Activated CD8-positive, alpha-beta memory T cell treated with anti-CD3 and anti-CD28 coated beads, Interleukin-2, amount 50 U/mL, for 1 hour (primary cell): ENCODE data around the gene RDH13.
"Not testable (repeated sequence)": the region's sequence is repeated elsewhere in the genome, so short reads cannot be mapped to it uniquely, and the experiment has no call there.

Experiments used
- DNase-seq: peaks from one replicate; pipeline ENCODE4 v3.0.0-alpha.2; 2020; ENCODE audit errors: extremely low read depth

RDH13 gene

DNA sequence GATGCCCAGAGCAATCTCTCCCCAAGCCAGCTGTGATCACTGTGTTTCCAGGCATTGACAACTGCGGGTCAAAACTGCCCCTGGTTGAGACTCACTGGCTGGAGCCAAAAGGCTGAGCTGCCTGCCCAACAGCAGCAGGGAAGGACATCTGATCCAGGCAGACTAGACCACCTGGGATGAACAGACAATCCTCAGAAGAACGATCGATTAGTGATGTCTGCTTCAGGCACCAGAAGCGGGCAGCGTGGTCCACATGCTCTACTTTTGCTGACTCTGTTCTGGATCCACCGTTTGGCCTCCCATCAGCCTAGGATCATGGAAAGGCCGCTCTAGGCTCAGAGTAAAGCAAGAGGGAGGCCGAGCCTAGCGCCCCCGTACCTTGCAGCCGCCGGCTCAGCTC lies 15.0 kb downstream of the RDH13 start:
- DNase-seq = no peak

DNA sequence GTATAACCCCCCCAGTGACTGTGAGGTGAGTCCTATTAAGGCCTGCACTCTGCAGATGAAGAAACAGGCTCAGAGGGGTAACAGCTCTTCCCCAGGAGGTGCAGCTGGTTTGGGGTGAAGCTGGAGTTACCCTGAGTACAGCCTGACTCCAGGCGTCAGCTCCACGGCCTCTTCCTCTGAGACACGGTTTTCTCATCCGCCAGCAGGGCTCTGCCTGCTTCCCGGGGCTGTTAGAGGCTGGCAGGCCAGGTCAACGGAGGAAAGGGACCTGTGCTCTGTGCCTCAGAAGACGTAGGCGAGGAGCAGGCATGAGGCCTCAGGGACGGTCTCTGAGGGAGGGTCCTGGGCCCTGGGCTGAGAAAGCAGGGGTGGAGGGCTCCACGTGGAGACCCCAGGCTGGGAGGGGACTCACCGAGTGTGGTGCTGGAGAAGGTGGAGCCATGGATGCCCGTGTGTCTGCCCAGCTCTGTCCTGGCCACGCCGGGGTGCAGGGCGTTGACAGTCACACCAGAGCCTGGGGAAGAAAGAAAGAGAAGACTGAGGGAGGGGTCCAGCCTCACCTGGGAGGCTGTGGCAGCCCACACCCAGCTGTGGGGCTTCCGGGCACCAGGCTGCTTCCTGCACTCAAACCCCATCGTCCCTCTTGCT lies 15.8 kb downstream of the RDH13 start:
- no peak for DNase-seq

DNA sequence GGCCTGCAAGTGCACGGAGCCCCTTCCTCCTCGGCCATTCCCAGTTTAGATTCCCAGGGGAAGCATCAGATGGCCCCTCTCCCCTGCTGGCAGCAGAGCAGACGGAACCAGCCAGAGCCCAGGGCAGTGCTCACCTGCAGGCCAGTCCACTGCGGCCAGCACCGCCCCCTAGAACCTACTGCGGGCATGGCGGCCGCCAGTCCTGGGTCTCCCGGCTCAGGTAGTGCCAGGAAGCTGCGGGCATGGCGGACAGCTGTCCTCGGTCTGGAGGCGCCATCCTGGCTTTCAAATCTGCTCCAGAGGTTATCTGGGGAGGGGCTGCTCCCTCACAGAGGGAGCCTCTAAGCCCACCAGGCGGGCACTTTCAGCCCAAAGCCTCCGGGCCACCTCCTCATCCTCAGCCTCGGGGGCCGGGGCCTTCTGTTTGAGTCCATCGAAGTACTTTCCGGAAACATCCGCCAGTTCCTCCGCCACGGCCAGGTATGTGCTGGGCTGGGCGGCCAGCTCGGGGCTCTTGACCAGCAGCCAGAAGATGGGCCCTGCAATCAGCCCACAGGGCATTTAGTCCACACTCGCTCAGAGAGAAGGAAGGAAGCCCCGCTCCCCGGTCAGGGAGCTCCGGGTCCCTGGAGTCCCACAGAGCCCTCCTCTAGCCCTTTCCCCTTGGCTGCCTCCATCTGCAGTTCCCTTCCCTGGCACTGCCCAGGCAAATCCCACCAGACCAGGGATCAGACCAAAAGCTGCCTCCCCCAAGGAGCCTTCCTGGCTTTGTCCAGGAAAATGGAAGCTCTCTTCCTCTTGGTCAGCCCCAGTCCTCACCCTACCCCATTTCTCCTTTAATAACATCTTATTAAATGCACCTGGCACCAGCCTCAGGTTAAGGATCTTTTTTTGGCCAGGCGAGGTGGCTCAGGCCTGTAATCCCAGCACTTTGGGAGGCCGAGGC lies 17.9 kb downstream of the RDH13 start:
- DNase-seq = no peak

DNA sequence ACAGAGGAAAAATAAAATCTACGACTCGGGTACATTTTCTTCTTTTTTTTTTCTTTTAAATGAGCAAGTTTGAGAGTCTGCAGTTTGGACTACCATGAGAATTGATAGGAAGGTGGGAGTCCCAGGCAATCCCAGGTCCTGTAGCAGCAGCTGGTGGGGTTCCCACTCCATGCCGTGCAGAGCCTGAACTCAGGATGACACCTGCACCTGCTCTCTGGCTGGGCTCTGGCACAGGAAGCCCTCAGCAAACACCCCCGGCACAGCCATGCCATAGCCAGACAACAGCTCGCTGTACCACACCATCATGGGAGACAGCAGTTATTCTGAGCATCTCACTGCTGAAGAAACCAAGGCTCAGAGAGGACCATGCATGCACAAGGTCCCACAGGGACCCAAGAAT lies 18.7 kb downstream of the RDH13 start:
- DNase-seq = no peak

DNA sequence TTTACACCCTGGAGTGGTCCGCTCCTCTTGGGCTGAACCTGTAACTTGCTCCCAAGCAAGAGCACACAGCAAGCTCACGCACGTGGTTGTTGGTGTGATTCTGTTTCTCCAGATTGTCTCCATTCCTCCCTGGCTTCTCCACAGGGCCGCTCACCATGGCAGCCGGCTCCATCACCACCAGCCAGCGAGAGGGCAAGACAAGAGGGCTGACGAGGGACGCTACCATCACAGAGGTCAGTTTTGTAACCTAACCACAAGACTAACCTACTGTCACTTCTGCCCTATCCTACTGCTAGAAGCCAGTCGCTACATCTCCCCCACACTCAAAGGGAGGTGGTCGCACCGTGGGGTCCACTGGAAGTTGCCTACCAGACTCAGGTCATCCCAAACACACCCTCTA lies 20.3 kb downstream of the RDH13 start:
- DNase-seq = no peak

DNA sequence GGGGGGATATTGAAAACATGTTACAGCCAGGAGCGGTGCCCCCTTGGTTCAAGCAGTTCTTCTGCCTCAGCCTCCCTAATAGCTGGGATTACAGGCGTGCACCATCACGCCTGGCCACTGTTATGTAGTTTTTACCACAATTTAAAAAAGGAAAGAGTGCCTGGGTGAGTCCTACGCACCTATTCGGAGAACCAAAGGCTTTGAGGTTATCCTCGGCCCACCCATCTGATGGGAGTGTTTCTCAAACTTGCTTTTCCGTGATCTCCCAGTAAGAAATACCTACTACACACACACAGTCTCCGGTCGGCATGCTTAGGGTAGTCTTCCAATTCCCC lies 20.6 kb downstream of the RDH13 start:
- DNase-seq = no peak

DNA sequence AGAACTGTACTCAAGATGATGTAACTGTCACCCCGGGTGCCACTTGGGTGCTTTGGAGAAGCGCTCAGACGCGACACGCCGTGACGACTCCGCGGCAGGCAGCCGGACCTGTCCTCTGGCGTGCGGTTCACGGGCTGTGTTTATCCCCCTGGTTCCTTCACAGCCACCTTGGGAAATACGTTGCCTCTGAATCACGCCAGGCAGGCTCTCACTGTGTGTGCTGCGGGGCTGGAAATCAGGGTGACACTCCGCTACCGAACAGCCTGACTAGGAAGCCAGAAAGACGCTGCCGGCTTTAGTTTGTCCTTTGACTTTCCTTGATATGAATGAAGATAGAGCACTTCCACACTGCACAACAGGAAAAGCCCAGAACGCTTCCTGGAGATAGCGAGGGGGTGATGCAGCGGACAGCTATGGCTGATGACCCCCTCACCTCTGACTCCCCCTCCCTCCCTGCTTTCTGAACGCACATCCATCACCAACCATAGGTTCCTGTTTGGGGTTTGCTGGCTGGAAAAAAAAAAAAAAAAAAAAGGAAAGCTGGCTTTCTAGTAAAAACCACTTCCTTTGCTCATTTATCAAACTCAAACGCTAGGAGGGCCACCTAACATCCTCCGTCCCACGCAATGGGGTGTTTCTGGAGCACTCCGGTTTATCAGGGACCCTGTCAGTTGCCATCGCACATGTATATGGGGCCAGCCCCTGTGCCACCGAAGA lies 21.2 kb downstream of the RDH13 start:
- no peak for DNase-seq

DNA sequence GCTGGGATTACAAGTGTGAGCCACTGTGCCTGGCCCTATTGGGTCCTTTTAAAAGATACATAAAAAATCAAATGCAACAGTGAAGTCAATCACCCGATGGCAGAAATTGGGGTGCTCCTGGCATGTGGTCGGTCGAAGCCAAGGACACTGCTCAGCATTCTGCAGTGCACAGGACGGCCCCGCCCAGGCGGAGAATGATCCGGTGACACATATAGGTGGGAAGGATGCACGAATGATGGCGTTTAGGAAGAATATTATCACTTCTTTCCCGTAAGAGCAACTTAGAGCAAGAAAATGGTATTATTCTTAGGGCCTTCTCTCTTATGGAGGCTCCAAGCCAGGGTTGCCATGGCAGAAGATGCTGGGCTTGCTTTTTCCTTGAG lies 21.7 kb downstream of the RDH13 start:
- DNase-seq = no peak

DNA sequence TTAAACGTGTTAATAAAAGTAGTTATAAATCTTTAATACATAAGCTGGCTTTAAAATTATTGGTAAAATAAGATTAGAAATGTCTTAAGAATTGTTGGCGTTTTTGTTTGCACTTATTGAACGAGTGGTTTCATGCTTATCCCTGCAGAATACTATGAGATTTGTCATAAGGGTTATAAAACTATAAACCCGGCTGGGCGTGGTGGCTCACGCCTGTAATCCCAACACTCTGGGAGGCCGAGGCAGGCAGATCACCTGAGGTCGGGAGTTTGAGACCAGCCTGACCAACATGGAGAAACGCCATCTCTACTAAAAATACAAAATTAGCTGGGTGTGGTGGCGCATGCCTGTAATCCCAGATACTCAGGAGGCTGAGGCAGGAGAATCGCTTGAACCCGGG lies 22.3 kb downstream of the RDH13 start:
- DNase-seq = not testable (repeated sequence)

DNA sequence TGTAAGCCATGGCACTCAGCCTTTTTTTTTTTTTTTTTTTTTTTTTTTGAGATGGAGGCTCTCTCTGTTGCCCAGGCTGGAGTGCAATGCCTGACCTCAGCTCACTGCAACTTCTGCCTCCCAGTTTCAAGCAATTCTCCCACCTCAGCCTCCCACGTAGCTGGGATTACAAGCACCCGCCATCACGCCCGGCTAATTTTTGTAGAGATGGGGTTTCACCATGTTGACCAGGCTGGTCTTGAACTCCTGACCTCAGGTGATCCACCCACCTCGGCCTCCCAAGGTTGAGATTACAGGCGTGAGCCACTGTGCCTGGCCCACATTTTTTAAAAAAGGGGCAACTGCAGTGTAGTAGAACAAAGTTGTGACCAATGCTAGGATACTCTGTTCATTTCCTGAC lies 25.3 kb downstream of the RDH13 start:
- not testable (repeated sequence) for DNase-seq

DNA sequence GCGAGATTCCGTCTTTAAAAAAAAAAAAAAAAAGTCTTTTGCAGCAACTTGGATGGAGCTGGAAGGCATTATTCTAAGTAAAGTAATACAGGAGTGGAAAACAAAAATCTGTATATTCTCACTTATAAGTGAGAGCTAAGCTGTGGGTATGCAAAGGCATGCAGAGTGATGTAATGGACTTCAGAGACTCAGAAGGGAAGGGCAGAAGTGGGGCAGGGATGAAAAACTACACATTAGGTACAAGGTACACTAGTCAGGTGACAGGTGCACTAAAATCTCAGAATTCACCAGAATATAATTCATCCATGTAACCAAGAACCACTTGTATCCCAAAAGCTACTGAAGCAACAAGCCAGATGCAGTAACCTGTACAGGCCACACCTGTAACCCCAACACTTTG lies 26.9 kb downstream of the RDH13 start:
- DNase-seq = no peak

DNA sequence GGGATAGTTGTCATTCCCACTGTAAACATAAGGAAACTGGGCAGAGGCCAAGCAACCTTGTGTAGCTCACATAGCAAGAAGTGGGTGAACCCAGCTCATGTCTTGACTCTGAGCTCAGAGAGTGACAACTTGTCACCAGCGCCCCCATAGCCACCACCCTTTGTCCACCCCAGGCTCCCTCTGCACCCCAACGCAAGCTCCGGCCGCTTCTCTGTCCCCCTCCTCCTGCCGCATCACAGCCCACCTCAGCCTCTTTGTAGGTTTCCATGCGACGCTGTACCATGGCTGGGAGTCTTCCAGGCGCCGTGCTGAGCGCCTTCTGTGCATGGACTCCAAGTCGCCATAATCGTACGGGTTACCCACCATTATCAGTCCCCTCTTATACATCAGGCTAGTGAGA lies 28.2 kb downstream of the RDH13 start:
- no peak for DNase-seq

DNA sequence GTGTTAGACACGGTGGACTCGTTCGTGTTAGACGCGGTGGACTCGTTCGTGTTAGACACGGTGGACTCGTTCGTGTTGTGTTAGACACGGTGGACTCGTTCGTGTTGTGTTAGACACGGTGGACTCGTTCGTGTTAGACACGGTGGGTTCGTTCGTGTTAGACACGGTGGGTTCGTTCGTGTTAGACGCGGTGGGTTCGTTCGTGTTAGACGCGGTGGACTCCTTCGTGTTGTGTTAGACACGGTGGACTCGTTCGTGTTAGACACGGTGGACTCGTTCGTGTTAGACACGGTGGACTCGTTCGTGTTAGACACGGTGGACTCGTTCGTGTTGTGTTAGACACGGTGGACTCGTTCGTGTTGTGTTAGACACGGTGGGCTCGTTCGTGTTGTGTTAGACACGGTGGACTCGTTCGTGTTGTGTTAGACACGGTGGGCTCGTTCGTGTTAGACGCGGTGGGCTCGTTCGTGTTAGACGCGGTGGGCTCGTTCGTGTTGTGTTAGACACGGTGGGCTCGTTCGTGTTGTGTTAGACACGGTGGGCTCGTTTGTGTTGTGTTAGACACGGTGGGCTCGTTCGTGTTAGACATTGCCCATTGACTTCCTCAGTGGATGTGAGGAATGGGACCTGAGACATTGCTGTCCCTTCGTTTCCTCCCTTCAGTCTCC lies 29.8 kb downstream of the RDH13 start:
- not testable (repeated sequence) for DNase-seq

DNA sequence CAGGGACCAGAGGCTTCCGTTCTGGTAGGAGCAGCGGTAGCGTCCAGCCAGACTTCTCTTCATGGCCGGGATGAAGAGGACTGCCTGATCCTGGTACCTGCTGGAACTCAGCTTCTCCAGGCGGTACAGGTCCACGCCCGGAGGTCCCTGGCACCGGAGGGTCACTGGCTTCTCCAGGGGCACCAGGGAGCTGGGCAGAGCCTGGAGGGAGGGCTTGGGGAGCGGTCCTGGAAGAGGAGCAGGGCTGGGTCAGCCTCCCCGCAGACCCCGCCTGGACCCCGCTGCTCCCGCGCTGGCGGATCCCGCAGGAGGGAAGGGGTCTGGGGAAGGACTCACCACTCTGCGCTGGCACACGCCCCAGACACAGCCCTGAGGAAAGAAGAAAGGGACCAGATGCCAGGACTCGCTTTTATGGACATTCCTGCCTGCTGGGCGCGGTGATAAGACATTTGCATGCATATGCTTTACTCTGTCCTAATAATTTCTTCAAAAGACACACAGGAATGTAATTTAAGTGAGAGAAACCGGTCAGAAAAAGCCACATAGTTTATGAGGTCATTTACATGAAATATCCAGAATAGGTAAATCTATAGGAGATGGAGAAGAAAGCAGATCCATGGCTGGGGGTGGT lies 30.7 kb downstream of the RDH13 start:
- DNase-seq = no peak

DNA sequence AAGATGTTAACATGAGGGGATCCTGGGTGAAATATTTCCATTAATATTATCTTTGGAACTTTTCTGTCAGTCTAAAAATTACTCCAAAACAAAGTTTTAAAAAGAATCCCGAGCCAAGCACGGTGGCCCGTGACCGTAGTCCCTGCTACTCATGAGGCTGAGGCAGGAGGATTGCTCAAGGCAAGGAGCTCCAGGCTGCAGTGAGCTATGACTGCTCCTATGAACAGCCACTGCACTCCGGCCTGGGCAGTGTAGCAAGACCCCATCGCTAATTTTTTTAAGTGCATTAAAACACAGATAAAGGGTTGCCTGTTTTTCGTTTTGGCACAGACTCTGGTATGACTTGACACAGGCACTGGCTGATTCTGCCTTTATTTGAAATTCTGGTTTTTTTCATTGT lies 31.8 kb downstream of the RDH13 start:
- no peak for DNase-seq

DNA sequence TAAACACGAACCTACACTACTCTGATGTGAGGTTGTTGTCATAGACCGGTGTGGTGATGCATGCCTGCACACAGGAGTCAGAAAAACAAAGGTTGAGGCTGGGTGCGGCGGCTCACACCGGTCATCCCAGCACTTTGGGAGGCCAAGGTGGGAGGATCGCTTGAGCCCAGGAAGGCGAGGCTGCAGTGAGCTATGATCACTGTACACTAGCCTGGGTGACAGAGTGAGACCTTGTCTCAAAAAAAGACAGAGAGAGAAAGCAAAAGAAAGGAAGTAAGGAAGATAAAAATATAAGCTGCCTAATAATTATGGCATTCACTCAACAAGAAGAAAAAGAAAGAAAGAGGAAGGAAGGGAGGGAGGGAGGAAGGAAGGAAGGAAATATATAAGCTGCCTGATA lies 34.2 kb downstream of the RDH13 start:
- no peak for DNase-seq

DNA sequence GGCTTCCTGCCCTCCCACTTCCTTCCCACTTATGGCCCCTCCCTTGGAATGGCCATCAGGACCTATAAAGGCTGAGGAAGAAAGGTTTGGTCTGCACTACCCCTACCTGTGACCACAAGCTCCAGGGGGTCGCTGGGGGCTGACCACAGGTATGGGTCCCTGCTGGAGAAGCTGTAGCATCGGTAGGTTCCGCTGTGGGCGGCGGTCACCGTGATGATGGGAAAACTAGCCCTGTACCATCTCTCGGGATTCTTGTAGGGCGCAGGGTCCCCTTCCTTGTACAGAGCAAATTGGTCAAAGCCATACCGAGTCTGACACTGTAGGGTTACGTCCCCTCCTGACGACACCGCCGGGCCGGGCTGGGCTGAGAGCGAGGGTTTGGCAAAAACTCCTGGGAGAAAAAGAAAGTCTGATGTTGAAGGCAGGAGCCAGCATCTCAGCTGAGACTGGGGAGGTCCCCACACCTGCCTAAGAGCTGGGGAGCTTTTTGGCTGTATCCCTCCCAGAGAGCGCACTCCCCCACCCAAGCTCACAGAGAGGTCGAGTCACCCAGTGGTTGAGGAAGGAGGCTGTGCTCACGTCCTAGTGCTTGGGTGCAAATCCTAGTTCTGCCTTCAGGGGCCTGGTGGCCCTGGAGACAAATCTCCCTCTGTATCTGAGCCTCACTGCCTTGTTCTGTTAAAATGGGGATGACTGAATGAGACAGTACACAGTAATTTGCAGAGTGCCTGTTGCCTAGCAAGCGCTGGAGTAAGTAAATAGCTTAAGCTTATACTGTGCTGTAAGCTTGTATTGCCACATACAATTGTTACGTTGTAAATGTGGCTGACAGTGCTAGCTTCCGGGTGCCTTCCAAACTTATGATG lies 35.2 kb downstream of the RDH13 start:
- no peak for DNase-seq

DNA sequence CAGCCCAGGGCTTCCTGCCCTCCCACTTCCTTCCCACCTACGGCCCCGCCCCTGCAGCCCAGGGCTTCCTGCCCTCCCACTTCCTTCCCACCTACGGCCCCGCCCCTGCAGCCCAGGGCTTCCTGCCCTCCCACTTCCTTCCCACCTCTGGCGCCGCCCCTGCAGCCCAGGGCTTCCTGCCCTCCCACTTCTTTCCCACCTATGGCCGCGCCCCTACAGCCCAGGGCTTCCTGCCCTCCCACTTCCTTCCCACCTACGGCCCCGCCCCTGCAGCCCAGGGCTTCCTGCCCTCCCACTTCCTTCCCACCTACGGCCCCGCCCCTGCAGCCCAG lies 35.8 kb downstream of the RDH13 start:
- not testable (repeated sequence) for DNase-seq

DNA sequence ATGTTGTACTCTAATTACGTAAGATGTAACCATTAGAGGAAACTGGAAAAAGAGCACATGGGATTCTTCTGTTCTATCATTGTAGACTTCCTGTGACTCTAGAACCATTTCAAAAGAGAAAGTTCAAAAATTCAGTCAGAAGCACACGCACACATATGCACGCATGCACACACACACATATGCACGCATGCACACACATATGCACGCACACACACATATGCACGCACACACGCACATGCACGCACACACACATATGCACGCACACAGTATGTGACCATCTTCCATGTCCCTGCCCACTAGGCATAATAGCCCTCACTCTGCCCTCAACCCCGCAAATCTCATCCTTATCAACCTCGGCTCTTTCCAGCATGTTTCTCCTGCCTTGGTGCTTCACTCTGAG lies 38.8 kb downstream of the RDH13 start:
- DNase-seq = no peak

DNA sequence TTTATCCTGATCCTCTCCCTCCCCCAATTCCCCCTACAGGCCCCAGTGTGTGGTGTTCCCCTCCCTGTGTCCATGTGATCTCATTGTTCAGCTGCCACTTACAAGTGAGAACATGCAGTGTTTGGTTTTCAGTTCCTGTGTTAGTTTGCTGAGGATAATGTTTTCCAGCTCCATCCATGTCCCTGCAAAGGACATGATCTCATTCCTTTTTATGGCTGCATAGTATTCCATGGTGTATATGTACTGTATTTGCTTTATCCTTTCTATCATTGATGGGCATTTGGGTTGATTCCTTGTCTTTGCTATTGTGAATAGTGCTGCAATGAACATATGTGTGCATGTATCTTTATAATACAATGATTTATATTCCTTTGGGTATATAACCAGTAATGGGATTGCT lies 42.6 kb downstream of the RDH13 start:
- not testable (repeated sequence) for DNase-seq

DNA sequence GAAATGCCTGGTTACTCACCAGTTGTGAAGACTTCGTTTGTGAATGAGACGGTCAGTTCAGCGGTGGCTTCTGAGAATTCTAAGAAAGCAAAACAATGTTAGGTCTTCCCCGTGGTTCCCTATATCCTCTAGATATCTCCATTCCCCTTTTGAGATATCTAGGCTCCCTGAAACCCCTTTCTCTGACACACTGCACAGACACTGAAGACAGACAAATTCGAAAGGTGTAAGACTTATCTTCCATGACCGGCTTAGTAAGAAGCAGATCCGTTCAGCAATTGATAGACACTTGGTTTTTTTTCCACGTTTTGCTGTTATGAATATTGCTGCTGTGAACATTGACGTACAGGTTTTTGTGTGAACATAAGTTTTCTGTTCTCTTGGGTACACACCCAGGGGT lies 44.3 kb downstream of the RDH13 start:
- no peak for DNase-seq
